Skin epidermis (tissue), 12 donors: ENCODE measurements around the gene IGSF6.
A peak's percentile ranks its signal among the peaks of the same experiment; 100 is the strongest.
"Not testable (repeated sequence)": the region's sequence is repeated elsewhere in the genome, so short reads cannot be mapped to it uniquely, and the experiment has no call there.

Experiments used
- H3K27ac ChIP-seq, 21 experiments: fragments of 200-600 bp; sonication (generic) in 11 of 21; one replicate each; pipeline ENCODE4 v1.5.0; 2020; ENCODE audit warnings: mild to moderate bottlenecking in 3 of 21, inconsistent platforms in 2 of 21, moderate library complexity in 2 of 21
- H3K4me3 ChIP-seq, 7 experiments: fragments of 200-600 bp; sonication (generic) in 2 of 7; one replicate each; pipeline ENCODE4 v1.5.0; 2020; ENCODE audit warnings: inconsistent platforms in 2 of 7, mild to moderate bottlenecking in 2 of 7, moderate library complexity in 1 of 7

The IGSF6 gene

DNA sequence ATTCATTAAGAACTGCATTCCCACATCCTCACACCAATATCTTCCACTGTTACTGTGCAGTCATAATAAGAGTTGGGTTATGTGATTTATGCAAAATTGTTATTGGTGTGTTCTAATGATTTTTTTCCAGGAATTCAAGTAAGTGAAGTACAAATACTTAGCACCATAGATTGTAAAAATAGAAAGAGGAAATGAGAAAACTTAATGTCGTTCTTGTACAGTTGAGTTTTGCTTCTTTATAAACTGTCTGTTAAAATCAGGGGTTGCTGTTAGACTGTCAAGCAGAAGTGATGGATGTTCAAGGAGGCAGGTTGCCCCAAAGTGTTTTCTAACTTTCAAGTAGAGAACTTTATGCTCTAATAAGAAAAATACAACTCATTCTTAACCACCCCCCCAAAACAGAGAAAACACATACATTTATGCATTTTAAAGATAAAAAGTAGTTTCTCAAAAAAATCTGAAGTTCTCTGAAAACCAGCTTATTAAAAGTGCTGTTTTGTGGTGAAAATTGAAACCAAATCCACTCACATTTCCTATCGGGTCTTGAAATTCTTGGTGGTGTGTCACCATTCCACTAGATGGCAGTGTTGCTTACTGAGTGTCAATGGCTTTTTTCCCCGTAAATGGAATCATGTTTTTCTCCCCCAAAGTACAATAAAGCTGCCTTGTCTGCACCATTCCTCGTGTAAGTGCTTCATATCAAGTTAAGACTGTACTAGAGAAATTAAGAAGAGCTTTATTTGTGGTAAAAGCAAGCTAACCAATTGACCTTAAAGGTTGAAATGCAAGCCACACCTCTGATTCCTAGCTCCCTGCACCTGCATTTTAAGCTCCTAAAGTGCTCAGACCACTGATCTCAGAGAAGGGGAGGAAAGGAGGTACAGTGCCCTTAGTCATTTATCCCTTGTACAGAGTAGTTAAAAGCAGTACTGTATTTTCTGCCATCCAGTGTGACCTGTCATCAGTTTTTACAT, 4.7 kb upstream of the IGSF6 start:
- Histone ChIP-seq H3K4me3 (no peak overlapping the region), H3K27ac (peak overlapping the region in 3 of 21 experiments; percentile 3 to 62 (median 52))

GRCh38 chr16:21654881-21655280, 2.5 kb upstream of the IGSF6 start:
- peak overlapping the region in 3 of 21 experiments; percentile 29 to 64 (median 34) for H3K27ac ChIP-seq

DNA sequence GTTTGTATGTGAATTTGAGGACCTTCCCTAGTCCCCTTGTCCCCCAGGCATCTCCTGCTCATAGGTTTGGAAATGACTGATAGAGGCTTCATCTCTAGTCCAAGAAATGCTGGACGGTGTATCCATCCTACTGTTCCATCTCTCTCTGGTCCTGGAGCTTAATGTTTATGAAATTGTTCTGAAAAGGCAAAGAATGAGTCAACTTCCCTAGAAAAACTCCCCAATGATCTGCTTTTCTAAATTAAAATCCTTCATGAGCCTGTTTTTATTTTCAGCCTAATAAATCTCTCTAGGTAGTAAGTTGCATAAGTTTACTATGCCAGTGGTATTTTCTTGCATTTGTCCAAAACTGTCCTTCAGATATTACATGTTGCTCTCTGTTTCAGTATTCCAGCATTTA, 2.1 kb upstream of the IGSF6 start:
- peak overlapping the region in 5 of 21 experiments; percentile 8 to 64 (median 29) for H3K27ac ChIP-seq
- H3K4me3 ChIP-seq: no peak overlapping the region

More at GRCh38 chr16:21654881-21655280, 2.5 kb upstream of the IGSF6 start:
- H3K4me3 ChIP-seq: no peak overlapping the region

- Histone ChIP-seq H3K4me3 (no peak overlapping the region), H3K27ac (peak overlapping the region in 6 of 21 experiments; percentile 17 to 67 (median 45))
These were observed 1.2 kb upstream of the IGSF6 start for GRCh38 chr16:21653571-21653970.

- Histone ChIP-seq H3K27ac (peak overlapping the region in 10 of 21 experiments; percentile 11 to 65 (median 46)), H3K4me3 (peak overlapping the region in 4 of 7 experiments; percentile 4 to 17 (median 14))
These were observed 893 bp downstream of the IGSF6 start for GRCh38 chr16:21651515-21651914.

GRCh38 chr16:21650521-21650920, 1.9 kb downstream of the IGSF6 start:
- Histone ChIP-seq H3K27ac (peak overlapping the region in 9 of 21 experiments; percentile 12 to 65 (median 50)), H3K4me3 (peak overlapping the region in 2 of 7 experiments; percentile 4 to 17)

DNA sequence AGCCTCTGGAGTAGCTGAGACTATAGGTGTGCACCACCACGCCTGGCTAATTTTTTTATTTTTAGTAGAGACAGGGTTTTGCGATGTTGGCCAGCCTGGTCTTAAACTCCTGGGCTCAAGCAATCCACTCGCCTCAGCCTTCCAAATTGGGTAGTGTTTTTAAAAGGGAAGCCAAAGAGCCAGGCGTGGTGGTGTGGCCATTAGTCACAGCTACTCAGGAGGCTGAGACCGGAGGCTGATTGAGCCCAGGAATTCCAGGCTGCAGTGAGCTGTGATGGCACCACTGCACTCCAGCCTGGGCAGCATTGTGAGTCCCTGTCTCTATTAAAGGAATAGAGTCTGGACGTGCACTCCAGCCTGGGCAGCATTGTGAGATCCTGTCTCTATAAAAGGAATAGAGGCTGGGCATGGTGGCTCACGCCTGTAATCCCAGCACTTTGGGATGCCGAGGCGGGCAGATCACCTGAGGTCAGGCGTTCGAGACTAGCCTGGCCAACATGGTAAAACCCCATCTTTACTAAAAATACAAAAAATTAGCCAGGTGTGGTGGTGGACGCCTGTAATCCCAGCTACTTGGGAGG, 2.5 kb downstream of the IGSF6 start:
- H3K27ac ChIP-seq: peak overlapping the region in 8 of 21 experiments; percentile 8 to 49 (median 26)
- H3K4me3 ChIP-seq: not testable (repeated sequence)

GRCh38 chr16:21647562-21648164, 4.7 kb downstream of the IGSF6 start:
- H3K4me3 ChIP-seq: no peak overlapping the region
- peak overlapping the region in 11 of 21 experiments; percentile 12 to 88 (median 70) for H3K27ac ChIP-seq

DNA sequence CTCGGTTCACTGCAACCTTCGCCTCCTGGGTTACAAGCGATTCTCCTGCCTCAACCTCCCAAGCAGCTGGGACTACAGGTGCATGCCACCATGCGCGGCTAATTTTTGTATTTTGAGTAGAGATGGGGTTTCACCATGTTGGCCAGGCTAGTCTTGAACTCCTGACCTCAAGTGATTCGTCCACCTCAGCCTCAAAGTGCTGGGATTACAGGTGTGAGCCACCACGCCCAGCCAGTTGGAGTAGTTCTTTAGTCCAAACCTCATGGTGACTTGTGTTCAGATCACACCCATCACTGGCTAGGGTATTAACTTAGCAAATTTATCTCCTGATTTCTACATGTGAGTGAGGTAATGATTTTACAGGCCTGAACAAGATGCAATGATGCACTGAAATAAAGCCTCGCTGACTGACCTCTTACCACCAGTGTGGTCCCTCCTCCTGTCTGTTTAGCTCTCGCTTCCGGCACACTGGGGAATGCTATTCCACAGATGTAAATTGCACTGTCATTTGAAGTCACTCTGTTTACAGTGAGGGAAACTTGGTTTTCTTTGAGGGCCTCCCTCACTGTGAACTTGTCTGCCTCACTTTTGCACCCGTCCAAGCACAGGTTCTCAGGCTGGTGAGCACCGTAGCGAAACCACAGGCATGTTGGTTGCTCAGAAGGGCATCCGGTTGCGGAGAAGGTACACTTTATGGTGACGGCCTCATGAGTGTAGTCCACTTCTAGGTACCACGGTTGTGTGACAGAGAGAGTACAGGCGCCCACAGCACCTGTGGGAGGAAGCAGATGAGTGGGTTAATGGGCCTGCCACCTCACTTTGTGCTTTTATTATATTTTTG, 5.5 kb downstream of the IGSF6 start:
- Histone ChIP-seq H3K27ac (peak overlapping the region in 14 of 21 experiments; percentile 16 to 88 (median 74)), H3K4me3 (no peak overlapping the region)

- no peak overlapping the region for H3K4me3 ChIP-seq
These were observed 6.3 kb downstream of the IGSF6 start for GRCh38 chr16:21646091-21646490.

DNA sequence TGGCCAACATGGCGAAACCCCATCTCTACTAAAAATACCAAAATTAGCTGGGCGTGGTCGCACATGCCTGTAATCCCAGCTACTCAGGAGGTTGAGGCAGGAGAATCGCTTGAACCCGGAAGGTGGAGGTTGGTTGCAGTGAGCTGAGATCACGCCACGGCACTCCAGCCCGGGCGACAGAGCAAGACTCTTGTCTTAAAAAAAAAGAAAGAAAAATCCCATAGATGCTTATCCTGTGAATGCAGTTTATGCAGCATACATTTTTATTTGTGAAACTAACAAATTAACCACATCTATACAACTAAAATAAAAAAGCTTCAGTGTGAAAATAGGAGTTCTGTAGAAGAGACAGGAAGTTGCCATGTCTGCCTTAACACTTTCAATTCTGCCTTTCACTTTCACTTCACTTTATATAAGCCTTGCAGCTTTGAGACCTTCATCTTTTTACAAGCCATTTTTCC, 7.1 kb downstream of the IGSF6 start:
- peak overlapping the region in 19 of 21 experiments; percentile 11 to 88 (median 67) for H3K27ac ChIP-seq
- peak overlapping the region in 1 of 7 experiments; percentile 11 for H3K4me3 ChIP-seq

More at GRCh38 chr16:21646091-21646490, 6.3 kb downstream of the IGSF6 start:
- H3K27ac ChIP-seq: peak overlapping the region in 17 of 21 experiments; percentile 16 to 88 (median 70)

DNA sequence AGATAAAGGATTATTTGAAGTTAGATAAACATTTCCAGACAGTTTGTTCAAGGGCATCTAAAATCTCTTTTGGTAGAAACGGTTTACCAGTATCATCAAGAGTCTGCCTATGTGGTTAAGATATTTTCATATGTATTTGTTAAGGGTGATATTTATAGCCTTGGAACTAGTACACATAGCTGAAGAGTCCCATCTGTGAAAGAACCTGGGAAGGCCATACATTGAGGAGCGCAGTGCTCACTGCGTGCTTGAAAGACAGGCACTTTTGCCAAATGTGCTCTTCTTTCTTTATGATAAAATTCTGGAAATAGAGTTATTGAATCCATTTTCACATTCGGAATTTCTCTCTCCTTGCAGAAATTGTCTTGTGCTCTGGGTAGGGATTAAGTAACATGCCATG, 7.7 kb downstream of the IGSF6 start:
- Histone ChIP-seq H3K27ac (peak overlapping the region in 16 of 21 experiments; percentile 16 to 88 (median 72)), H3K4me3 (no peak overlapping the region)

DNA sequence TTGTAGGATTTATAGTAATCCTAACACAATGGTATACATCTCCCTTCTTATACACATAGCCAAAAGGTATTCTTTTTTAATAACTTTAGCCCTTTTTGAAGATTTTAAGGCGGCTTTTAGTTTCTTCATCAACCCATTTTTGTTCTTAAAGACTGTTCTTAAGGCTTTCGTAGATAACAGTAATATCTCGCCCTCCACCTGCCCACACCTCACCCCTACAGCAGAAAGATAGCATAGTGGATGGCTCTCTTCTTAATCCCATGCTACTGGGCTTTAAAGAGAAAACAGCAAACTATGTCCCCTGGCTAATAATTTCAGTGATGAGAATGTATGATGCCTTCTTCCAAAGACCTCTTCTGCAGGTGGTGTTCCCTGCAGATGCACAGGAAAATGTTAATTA, 8.6 kb downstream of the IGSF6 start:
- Histone ChIP-seq H3K27ac (peak overlapping the region in 1 of 21 experiments; percentile 88), H3K4me3 (no peak overlapping the region)

DNA sequence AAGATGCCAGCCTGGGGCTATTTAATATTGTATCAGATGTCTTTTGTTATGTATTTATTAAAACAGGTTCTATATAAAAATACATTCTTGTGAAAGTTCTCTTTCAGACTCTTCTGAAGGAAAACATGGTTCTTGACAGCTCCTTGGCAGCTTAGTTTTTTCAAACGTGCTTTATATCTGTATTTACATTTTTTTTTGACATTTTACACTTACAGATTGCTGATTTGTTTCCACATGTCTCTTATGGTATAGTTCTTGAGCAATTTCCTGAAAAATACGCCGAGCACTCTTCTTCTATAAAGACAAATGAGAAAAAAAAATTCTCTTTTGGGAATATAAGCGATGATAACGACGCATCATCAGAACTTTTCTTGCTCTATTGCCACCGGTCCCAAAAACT, 9.5 kb downstream of the IGSF6 start:
- H3K27ac ChIP-seq: no peak overlapping the region
- no peak overlapping the region for H3K4me3 ChIP-seq

GRCh38 chr16:21641916-21642315, 10.5 kb downstream of the IGSF6 start:
- H3K27ac ChIP-seq: no peak overlapping the region
- H3K4me3 ChIP-seq: no peak overlapping the region

GRCh38 chr16:21639493-21639892, 12.9 kb downstream of the IGSF6 start:
- Histone ChIP-seq H3K4me3 (no peak overlapping the region), H3K27ac (peak overlapping the region in 3 of 21 experiments; percentile 33 to 49 (median 44))

DNA sequence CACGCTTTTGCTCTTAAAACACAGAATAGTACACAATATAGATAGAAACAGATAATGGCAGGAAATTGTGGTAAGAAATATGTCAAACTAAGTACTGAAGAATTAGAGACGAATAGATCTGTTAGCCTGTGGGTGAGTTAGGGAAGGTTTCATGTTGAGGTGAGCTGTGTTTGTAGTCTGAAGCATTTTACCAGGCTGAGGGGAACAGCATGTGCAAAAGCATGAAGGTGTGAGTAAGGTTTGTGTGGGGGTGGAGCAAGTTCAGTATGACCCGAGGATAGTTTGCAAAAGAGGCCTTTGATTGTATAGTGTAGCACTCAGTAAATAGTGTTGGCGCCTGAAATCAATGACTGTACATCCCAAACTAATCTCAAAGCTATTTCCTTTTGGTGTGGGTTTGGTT, 13.8 kb downstream of the IGSF6 start:
- peak overlapping the region in 5 of 21 experiments; percentile 6 to 49 (median 33) for H3K27ac ChIP-seq
- H3K4me3 ChIP-seq: no peak overlapping the region

DNA sequence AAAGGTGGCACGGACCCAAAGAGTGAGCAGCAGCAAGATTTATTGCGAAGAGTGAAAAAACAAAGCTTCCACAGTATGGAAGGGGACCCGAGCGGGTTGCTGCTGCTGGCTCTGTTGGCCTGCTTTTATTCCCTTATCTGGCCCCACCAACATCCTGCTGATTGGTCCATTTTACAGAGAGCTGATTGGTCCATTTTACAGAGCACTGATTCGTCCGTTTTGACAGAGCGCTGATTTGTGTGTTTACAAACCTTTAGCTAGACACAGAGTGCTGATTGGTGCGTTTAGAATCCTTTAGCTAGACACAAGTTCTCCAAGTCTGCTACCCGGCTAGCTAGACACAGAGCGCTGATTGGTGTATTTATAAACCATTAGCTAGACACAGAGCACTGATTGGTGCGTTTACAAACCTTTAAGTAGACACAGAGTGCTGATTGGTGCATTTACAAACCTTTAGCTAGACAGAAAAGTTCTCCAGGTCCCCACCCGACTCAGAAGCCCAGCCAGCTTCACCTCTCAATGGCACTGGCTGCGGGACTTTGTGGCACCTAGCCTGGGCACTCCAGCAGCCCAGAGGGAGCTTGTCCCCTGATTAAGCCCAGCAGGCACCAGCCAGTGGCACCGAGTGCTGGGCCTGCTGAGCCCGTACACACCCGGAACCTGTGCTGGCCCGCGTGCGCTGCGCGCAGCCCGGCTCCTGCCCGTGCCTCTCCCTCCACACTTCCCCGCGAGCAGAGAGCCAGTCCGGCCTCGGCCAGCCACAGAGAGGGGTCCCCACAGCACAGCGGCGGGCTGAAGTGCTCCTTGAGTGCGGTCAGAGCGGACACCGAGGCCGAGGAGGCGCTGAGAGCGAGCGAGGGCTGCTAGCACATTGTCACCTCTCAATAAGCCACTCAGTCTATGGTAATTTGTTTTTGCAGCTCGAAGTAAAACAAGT, 15.1 kb downstream of the IGSF6 start:
- no peak overlapping the region for H3K4me3 ChIP-seq
- H3K27ac ChIP-seq: peak overlapping the region in 3 of 21 experiments; percentile 6 to 39 (median 33)
